Stimulated activated CD8-positive, alpha-beta memory T cell treated with anti-CD3 and anti-CD28 coated beads, Interleukin-15, amount 100 ng/mL, for 24 hours (primary cell): ENCODE measurements around the gene RECQL.
"Not testable (repeated sequence)": the region's sequence is repeated elsewhere in the genome, so short reads cannot be mapped to it uniquely, and the experiment has no call there.

Source experiments
- DNase-seq: peaks from one replicate; pipeline ENCODE4 v3.0.0-alpha.2; 2020; ENCODE audit warnings: low read depth

RECQL gene

GRCh38 chr12:21502164-21502496 is 695 bp upstream of the RECQL start:
- DNase-seq, result no peak

DNA sequence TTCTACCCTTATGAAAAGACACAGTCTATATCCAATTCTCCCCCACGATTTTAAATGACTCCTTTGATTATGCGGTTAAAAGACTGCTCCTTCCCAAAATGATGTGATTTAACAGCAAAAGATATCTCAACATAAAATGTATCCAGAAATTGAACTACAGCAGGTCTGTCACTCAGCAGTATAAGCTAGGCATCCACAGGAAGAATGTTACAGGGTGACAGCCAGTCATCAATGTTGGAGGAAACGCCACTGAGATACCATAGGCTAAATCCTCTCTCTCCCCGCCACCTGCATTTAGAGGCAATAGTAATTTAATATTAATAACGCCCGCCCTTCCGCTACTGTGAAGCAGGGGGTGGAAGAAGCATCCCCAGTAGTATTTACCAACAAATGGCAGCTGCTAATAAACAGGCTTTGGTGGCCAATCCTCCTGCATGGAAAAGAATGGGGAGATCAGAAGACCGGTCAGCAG is 613 bp downstream of the RECQL start:
- DNase-seq, result no peak

DNA sequence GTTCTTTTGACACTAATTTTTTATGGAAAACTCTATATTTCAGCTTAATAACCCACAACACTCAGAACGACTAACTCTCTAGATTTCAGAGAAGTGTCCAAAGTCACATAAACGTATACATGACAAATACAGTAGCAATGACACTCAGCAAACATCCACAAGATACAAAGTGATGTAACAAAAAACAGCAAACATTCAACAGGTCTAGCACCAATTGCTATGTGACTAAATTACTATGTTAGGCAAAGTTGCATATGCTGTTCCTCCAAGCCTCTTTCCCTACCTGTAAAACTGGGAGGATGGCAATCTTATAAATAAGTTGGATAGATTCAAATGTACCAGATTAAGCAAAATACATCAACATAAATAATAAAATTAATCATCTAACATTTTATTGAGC is 1.7 kb downstream of the RECQL start:
- DNase-seq, result no peak

DNA sequence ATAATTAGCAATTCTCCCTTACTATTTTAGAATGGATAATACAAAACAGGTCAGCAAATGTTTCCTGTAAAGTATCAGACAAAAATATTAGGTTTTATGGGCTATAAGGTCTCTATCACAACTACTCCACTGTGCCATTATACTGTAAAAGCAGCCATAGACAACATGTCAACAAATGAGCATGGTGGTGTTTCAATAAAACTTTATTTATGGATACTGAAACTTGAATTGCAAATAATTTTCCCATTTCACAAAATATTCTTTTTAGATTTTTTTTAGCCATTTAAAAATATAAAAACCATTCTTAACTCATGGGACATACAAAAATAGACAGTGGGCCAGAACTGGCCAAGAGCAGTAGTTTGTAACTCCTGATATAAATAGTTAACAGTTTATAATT is 15.4 kb downstream of the RECQL start:
- no peak for DNase-seq

GRCh38 chr12:21483531-21483930 is 17.9 kb downstream of the RECQL start:
- no peak for DNase-seq

- DNase-seq, result no peak
Observed at GRCh38 chr12:21478756-21479455, 22.5 kb downstream of the RECQL start.

DNA sequence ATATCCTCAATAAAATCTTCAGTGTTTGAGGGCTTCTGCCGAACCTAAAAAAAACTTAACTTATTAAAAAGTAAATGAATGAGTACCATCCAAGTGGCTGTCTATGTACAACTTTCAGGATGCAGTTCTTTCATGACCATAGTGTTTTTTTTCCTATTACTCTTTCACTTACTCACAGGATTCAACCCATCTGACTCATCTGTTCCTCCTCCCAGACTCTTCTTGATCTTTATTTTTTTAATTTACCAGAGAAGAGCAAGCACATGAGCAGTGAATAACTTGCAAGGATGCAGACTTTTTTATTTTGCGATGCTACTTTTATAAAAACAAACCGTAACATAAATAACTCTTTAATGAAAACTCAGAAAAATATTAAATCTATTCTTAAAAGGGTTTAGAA is 24.5 kb downstream of the RECQL start:
- no peak for DNase-seq

- DNase-seq, result no peak
Observed at GRCh38 chr12:21475552-21475951, 25.9 kb downstream of the RECQL start.

GRCh38 chr12:21472197-21472823 is 29.1 kb downstream of the RECQL start:
- no peak for DNase-seq

DNA sequence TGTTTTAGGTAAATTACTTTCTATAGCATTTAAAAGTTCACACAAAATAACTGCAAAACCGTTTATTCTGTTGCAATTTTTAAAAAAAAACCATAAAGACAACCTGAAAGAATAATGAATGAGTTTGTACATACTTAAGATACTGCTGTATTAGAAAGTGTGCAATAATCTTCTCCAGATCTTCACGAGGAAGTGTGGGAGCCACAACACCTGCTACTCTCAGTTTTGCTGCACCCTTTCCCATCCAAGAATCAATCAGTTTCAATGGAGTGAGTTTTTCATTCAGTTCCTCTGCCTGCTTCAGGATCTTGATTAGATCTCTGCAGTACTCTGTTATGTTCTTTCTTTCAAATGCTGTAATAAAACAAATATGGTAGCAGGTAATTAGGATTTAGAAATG is 30.1 kb downstream of the RECQL start:
- no peak for DNase-seq

GRCh38 chr12:21467334-21467733 is 34.1 kb downstream of the RECQL start:
- DNase-seq, result not testable (repeated sequence)

DNA sequence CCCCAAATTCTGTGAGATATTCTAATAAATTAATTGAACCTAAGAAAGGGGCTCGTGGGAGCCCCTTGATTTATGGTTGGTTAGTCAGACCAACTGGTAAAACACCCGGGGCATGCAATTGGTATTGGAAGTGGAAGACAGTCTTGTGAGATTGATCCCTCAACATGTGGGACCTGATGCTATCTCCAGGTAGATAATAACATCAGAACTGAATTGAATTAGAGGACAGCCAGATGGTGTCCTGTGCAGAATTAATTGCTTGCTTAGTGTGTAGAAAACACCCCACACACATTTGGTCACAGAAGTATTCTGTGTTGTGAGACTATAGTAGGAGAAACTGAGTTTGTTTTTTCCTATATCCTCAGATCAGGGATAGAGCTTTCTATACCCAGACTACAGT is 42.0 kb downstream of the RECQL start:
- DNase-seq, result no peak

GRCh38 chr12:21456291-21456780 is 45.1 kb downstream of the RECQL start:
- no peak for DNase-seq

GRCh38 chr12:21453312-21453852 is 48.1 kb downstream of the RECQL start:
- DNase-seq, result no peak

GRCh38 chr12:21451529-21451928 is 49.9 kb downstream of the RECQL start:
- DNase-seq, result no peak

GRCh38 chr12:21444193-21445146 is 57.0 kb downstream of the RECQL start:
- DNase-seq, result no peak

- no peak for DNase-seq
Observed at GRCh38 chr12:21439347-21439746, 62.1 kb downstream of the RECQL start.

DNA sequence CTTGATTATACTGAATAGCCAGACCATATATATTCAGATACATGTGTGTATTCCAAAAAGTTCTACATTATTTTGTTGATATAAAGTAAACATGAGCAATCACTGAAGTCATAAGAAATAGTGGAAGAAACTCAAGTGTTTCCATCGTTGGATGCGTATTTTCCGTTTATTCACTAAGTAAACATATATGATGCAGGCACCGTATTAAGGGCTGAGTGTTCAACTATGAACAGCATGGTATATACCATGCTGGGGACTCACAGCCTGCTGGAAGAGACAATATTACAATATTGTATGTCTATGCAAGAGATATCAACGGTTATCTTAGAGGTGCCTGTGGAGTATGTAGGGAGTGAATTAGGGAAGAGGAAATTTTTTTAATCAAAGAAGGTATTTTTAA is 62.8 kb downstream of the RECQL start:
- no peak for DNase-seq

- no peak for DNase-seq
Observed at GRCh38 chr12:21434699-21435098, 66.7 kb downstream of the RECQL start.

DNA sequence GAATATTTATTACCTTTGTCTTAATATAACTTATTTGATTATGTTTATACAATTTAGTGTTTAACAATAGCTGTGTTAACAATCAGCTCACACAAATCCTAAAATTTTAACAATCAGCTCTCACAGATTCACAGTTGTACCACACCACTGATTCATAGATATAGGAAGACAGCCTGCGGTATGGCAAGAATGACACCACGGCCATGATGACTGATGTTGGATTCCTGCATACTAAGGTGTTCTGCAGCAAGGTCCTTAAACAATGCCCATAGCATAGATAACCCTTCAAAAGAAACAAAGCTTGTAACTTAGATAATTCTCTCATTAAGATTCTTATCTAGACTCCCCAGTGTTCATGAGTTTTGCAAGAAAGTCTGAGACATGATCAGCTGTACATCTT is 67.9 kb downstream of the RECQL start:
- no peak for DNase-seq

GRCh38 chr12:21429994-21430393 is 71.4 kb downstream of the RECQL start:
- DNase-seq, result no peak

DNA sequence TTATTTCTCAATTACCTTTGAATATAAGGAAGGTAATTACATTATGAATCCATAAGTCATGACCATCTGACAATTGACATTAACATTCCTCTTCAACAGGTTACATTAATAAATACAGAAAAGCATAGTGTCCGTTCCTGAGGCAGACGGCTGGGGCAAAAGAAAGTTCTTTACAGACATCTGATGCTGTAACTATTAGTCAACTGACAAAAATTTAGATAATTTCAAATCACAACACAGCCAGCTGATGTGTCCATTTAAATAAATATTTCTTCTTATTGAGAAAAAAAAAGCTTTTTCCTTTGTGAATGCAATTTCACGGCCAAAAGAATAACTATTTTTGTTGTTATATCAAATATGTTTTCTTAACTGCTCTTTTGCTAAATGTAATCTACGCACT is 73.2 kb downstream of the RECQL start:
- no peak for DNase-seq
